Activated CD4-positive, alpha-beta memory T cell treated with anti-CD3 and anti-CD28 coated beads, Interleukin-2, amount 10 ng/mL, durations not matched to agents 7 days and 5 days (primary cell): ENCODE measurements around the gene MED14. TPM values are rescaled to one million over a fixed set of nuclear protein-coding genes. Genes with fewer than 3 reads are reported as not detected.

Experiments used
- CTCF ChIA-PET: fragments of 350-600 bp; sonication (Branson Sonifier 250); formaldehyde crosslinking; loops from one replicate; lab custom pipeline; 2021; ENCODE audit warnings: antibody characterized with exemption, inconsistent platforms; lab: Charles Lee
- POLR2A ChIA-PET: fragments of 350-600 bp; sonication (Branson Sonifier 250); formaldehyde crosslinking; loops from one replicate; lab custom pipeline; 2021; ENCODE audit warnings: antibody characterized with exemption; lab: Charles Lee
- DNase-seq: peaks from one replicate; pipeline ENCODE4 v3.0.0-alpha.2; 2020
- H3K27ac Mint-ChIP-seq: one replicate; pipeline ENCODE4 v1.8.0; 2021; ENCODE audit warnings: mild to moderate bottlenecking, mixed read lengths
- H3K27me3 Mint-ChIP-seq: one replicate; pipeline ENCODE4 v1.8.0; 2021; ENCODE audit warnings: mixed read lengths
- H3K36me3 Mint-ChIP-seq: one replicate; pipeline ENCODE4 v1.8.0; 2021; ENCODE audit warnings: low read depth, mixed read lengths
- H3K4me1 Mint-ChIP-seq: one replicate; pipeline ENCODE4 v1.8.0; 2021; ENCODE audit warnings: mixed read lengths
- H3K4me3 Mint-ChIP-seq: one replicate; pipeline ENCODE4 v1.8.0; 2021; ENCODE audit warnings: mild to moderate bottlenecking, mixed read lengths
- H3K9me3 Mint-ChIP-seq: one replicate; pipeline ENCODE4 v1.8.0; 2021; ENCODE audit warnings: mixed read lengths
- total RNA-seq, 2 experiments: library from RNA; stranded (reverse); gene quantifications; one replicate each; pipeline ENCODE4 v1.2.3, GENCODE V29; 2021

MED14 gene
- total RNA-seq, 2 experiments from 2014 or later = 41.4 to 42.7 TPM

DNA sequence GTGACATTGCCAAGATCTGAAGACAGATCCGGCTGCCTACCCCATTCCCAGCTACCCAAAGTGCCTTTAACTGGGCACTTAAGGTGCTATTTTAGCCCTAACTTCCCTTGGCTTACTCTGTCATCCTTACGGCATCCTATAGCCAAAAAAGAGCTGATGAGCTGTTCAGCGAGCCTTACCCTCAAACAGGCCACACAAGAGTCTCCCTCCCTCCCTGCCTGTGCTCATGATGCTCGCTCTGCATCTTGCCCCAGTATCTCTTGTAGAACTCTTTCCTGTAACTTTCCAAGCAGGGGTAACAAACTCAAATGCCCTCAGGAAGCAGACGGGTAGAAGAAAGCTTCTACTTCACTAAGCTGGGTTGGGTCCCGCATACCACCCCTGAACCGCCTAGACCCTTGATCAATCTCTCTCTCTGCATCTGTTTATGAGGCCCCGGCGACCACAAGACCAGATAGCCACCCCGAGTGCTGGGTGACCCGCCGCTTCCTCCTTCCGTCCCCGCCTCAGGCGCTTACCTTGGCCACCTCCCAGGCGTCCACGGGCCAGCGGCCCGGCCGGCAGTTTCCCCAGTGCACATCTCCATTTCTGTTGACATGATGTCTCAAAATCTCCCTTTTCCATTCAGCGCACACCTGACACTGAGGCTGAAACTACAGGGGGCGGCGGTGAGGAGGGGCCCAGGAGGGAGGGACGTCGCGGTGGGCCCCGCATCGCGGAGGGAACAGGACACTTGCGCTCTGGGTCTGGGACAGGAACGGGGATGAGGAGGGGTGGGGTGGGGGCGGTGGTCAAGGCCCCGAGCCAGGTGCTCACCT lies 88.6 kb downstream of the MED14 start:
- peak overlapping the region; percentile 93 for H3K27ac Mint-ChIP-seq
- peaks cover 26% of the 10 kb centered on the region for H3K4me1 Mint-ChIP-seq
- peaks cover 34% of the 10 kb centered on the region for H3K36me3 Mint-ChIP-seq
- H3K9me3 Mint-ChIP-seq = no peaks in the 10 kb centered on the region
- DNase-seq = peak; percentile 44
- CTCF ChIA-PET = interaction anchor here (1.6 to 2.4 kb wide), 4 partner anchors 103 to 469 kb away, joined by 5 to 10 read pairs (median 7); no protein-coding TSS in a partner anchor
- H3K4me3 Mint-ChIP-seq = peak overlapping the region; percentile 96
- POLR2A ChIA-PET = interaction anchor here (1.1 to 2.4 kb wide), 6 partner anchors 57 to 737 kb away, joined by 4 to 14 read pairs (median 8); partner anchors contain the start of genes ATP6AP2, MED14 and USP9X
- H3K27me3 Mint-ChIP-seq = no peaks in the 10 kb centered on the region

DNA sequence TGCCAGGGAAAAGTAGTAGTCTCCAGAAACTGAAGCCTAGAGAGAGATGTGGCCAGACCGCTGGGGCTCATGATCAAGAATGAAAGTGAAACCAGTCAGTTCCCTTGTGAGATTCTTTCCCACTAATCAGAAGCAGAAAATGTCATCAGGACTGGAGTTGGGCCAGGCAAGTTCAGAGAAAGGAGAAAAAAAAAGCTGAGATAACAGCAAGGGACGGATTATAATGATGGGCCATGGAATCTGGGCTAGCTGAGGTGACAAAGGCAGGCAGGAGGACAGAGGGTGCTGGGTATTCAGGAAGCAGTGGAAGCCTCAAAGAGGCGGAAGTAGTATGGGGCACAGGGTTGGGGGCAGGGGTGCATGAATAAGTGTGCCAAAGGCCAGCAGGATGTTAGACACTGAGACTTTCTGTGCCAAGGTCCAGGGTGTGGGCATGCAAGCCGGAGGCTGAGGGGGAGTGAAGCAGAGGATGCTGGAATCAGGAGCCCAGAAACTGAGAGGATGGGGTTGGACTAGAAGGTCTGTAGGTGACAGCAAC lies 90.5 kb downstream of the MED14 start:
- no peaks in the 10 kb centered on the region for H3K9me3 Mint-ChIP-seq
- H3K27ac Mint-ChIP-seq = peak overlapping the region; percentile 91
- peaks cover 26% of the 10 kb centered on the region for H3K4me1 Mint-ChIP-seq
- peak; percentile 60 for DNase-seq
- no peaks in the 10 kb centered on the region for H3K27me3 Mint-ChIP-seq
- peaks cover 29% of the 10 kb centered on the region for H3K36me3 Mint-ChIP-seq
- ChIA-PET POLR2A (interaction anchor here (2.0 kb wide), 1 partner anchor 440 kb away, joined by 9 read pairs; the partner anchor contains the start of gene USP9X), CTCF (no interaction called here)
- peak overlapping the region; percentile 87 for H3K4me3 Mint-ChIP-seq

- Mint-ChIP-seq H3K9me3 (no peaks in the 10 kb centered on the region), H3K4me3 (peak overlapping the region; percentile 87), H3K27ac (peak overlapping the region; percentile 47), H3K4me1 (peaks cover 26% of the 10 kb centered on the region), H3K36me3 (peaks cover 34% of the 10 kb centered on the region), H3K27me3 (no peaks in the 10 kb centered on the region)
- ChIA-PET CTCF (interaction anchor here (2.1 kb wide), 1 partner anchor 100 kb away, joined by 9 read pairs; no protein-coding TSS in a partner anchor), POLR2A (no interaction called here)
- DNase-seq = no peak
Measured at GRCh38 chrX:40644176-40644575, 91.2 kb downstream of the MED14 start.

- peaks cover 59% of the 10 kb centered on the region for H3K36me3 Mint-ChIP-seq
- POLR2A ChIA-PET = no interaction called here
- H3K27ac Mint-ChIP-seq = no peak overlapping the region
- CTCF ChIA-PET = no interaction called here
- H3K4me1 Mint-ChIP-seq = peaks cover 10% of the 10 kb centered on the region
- H3K4me3 Mint-ChIP-seq = no peak overlapping the region
- H3K9me3 Mint-ChIP-seq = no peaks in the 10 kb centered on the region
- no peaks in the 10 kb centered on the region for H3K27me3 Mint-ChIP-seq
- DNase-seq = no peak
Measured at GRCh38 chrX:40637687-40638086, 97.7 kb downstream of the MED14 start.

GRCh38 chrX:40632199-40632598 lies 103.1 kb downstream of the MED14 start:
- H3K27me3 Mint-ChIP-seq = no peaks in the 10 kb centered on the region
- CTCF ChIA-PET = no interaction called here
- no peak overlapping the region for H3K4me3 Mint-ChIP-seq
- peaks cover 60% of the 10 kb centered on the region for H3K36me3 Mint-ChIP-seq
- H3K4me1 Mint-ChIP-seq = no peaks in the 10 kb centered on the region
- no peak for DNase-seq
- H3K9me3 Mint-ChIP-seq = no peaks in the 10 kb centered on the region
- no peak overlapping the region for H3K27ac Mint-ChIP-seq
- POLR2A ChIA-PET = no interaction called here

DNA sequence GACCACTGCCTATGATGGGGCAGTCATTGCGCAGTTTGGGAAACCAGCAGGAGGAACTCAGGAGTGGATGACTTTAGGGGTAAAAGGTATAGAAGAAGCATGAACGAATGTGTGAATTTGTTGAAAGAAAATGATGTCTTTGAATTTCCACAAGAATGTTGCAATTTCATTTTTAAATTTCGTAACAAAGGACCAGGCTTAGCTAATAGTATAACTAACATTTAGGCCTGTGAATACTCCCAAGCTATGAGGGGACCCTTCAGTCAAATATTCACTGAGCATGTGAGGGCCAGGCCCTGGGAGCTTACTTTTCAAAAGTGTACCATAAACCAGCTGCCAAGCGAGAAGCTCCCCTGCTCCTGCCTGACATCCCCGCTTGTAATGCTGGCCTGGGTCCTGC lies 106.8 kb downstream of the MED14 start:
- Mint-ChIP-seq H3K9me3 (no peaks in the 10 kb centered on the region), H3K27ac (no peak overlapping the region), H3K4me1 (no peaks in the 10 kb centered on the region), H3K27me3 (no peaks in the 10 kb centered on the region), H3K36me3 (peaks cover 35% of the 10 kb centered on the region), H3K4me3 (no peak overlapping the region)
- CTCF ChIA-PET = interaction anchor here (0.7 kb wide), 1 partner anchor 24 kb away, joined by 3 read pairs; no protein-coding TSS in a partner anchor
- POLR2A ChIA-PET = no interaction called here
- no peak for DNase-seq

DNA sequence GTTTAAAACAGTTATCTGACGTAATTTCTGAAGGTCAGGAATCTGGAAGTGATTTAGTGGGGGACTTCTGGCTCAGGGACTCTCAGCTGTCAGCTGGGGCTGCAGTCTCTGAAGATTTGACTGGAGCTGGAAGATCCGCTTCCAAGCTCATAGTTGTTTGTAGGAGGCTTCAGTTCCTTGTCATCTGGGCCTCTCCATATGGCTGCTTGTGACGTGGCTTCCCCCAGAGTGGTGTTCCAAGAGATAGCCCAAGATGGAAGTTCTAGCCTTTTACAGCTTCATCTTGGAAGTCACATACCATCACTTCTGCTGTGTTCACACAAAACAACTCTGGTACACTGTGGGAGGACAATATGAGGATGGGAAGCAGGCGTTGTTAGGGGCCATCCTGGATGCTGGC lies 110.0 kb downstream of the MED14 start:
- Mint-ChIP-seq H3K9me3 (no peaks in the 10 kb centered on the region), H3K36me3 (peaks cover 17% of the 10 kb centered on the region), H3K4me1 (no peaks in the 10 kb centered on the region), H3K4me3 (no peak overlapping the region), H3K27ac (no peak overlapping the region), H3K27me3 (no peaks in the 10 kb centered on the region)
- no peak for DNase-seq
- ChIA-PET CTCF (no interaction called here), POLR2A (no interaction called here)

DNA sequence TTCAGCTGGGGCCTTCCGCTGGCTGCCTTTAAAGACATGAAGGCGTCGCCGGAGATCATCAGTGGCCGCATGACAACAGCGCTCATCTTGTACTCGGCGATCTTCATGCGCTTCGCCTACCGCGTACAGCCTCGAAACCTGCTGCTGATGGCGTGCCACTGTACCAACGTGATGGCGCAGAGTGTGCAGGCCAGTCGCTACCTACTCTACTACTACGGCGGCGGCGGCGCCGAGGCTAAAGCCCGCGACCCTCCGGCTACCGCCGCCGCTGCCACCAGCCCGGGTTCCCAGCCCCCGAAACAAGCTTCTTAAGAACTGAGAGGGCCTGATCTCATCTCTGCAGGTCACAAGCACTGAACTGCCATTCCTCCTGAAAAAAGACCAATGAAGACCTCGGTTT lies 111.7 kb downstream of the MED14 start:
- Mint-ChIP-seq H3K27me3 (no peaks in the 10 kb centered on the region), H3K27ac (no peak overlapping the region), H3K36me3 (peaks cover 17% of the 10 kb centered on the region), H3K4me1 (no peaks in the 10 kb centered on the region), H3K4me3 (no peak overlapping the region), H3K9me3 (no peaks in the 10 kb centered on the region)
- DNase-seq = no peak
- CTCF ChIA-PET = no interaction called here
- POLR2A ChIA-PET = no interaction called here

GRCh38 chrX:40623139-40623536 lies 112.2 kb downstream of the MED14 start, which contains the start of gene MPC1L:
Gene MPC1L, plus strand, starts transcription at chrX:40623428. Its CDS starts 138 bp downstream, at chrX:40623566.
- CTCF ChIA-PET = interaction anchor here (1.0 kb wide), 1 partner anchor 53 kb away, joined by 3 read pairs; no protein-coding TSS in a partner anchor
- peaks cover 15% of the 10 kb centered on the region for H3K36me3 Mint-ChIP-seq
- POLR2A ChIA-PET = no interaction called here

GRCh38 chrX:40622479-40623138 lies 112.7 kb downstream of the MED14 start:
- Mint-ChIP-seq H3K9me3 (no peaks in the 10 kb centered on the region), H3K4me3 (no peak overlapping the region), H3K4me1 (no peaks in the 10 kb centered on the region), H3K27ac (no peak overlapping the region), H3K27me3 (no peaks in the 10 kb centered on the region), H3K36me3 (peaks cover 9% of the 10 kb centered on the region)
- ChIA-PET POLR2A (no interaction called here), CTCF (interaction anchor here (1.0 kb wide), 1 partner anchor 52 kb away, joined by 3 read pairs; no protein-coding TSS in a partner anchor)
- DNase-seq = no peak

More at GRCh38 chrX:40623139-40623536, 112.2 kb downstream of the MED14 start, which contains the start of gene MPC1L:
- no peaks in the 10 kb centered on the region for H3K4me1 Mint-ChIP-seq
- H3K4me3 Mint-ChIP-seq = no peak within 1 kb of the TSS
- no peaks in the 10 kb centered on the region for H3K9me3 Mint-ChIP-seq
- no peaks in the 10 kb centered on the region for H3K27me3 Mint-ChIP-seq
- no peak within 1 kb of the TSS for H3K27ac Mint-ChIP-seq
- no peak for DNase-seq

GRCh38 chrX:40617566-40617965 lies 117.8 kb downstream of the MED14 start:
- H3K27ac Mint-ChIP-seq = no peak overlapping the region

DNA sequence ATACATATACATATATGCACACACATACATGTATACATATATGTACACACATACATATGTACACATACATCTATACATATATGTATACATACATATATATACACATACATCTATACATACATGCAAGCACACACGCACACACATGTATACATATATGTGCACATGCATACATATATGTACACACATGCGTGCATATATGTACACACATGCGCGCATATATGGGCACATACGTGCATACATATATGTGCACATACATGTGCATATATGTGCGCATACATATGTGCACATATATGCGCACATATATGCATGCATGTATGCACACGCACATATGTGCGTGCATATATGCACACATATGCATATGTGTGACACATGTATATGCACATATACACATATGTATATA lies 119.4 kb downstream of the MED14 start:
- no peak for DNase-seq
- no peak overlapping the region for H3K4me3 Mint-ChIP-seq
- POLR2A ChIA-PET = no interaction called here
- no peaks in the 10 kb centered on the region for H3K27me3 Mint-ChIP-seq
- H3K9me3 Mint-ChIP-seq = no peaks in the 10 kb centered on the region
- no peaks in the 10 kb centered on the region for H3K36me3 Mint-ChIP-seq
- H3K4me1 Mint-ChIP-seq = no peaks in the 10 kb centered on the region
- no peak overlapping the region for H3K27ac Mint-ChIP-seq
- CTCF ChIA-PET = no interaction called here

More at GRCh38 chrX:40617566-40617965, 117.8 kb downstream of the MED14 start:
- H3K27me3 Mint-ChIP-seq = no peaks in the 10 kb centered on the region
- no peaks in the 10 kb centered on the region for H3K4me1 Mint-ChIP-seq
- DNase-seq = no peak
- CTCF ChIA-PET = no interaction called here
- no peaks in the 10 kb centered on the region for H3K36me3 Mint-ChIP-seq
- H3K4me3 Mint-ChIP-seq = no peak overlapping the region
- H3K9me3 Mint-ChIP-seq = no peaks in the 10 kb centered on the region
- POLR2A ChIA-PET = no interaction called here

DNA sequence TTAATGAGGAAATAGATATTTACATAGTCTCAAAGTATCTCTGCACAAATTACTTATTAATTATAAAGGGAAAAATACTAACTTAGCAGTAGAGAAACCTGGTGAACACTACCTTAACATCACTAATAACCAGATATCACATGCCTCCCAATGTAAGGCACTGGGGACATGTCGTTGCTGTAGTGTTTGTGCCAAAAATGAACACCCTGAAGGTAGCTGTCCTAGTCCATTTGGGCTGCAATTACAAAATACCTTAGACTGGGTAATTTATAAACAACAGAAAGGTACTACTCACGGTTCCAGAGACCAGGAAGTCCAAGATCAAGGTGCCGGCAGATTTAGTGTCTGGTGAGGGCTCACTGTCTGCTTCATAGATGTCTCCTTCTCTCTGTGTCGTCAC lies 122.8 kb downstream of the MED14 start:
- no peak for DNase-seq
- POLR2A ChIA-PET = no interaction called here
- no peak overlapping the region for H3K27ac Mint-ChIP-seq
- H3K9me3 Mint-ChIP-seq = no peaks in the 10 kb centered on the region
- no peak overlapping the region for H3K4me3 Mint-ChIP-seq
- no peaks in the 10 kb centered on the region for H3K4me1 Mint-ChIP-seq
- H3K27me3 Mint-ChIP-seq = no peaks in the 10 kb centered on the region
- CTCF ChIA-PET = no interaction called here
- no peaks in the 10 kb centered on the region for H3K36me3 Mint-ChIP-seq
